ENCODE measurements around the gene UBAC2. TPM values are rescaled to one million over a fixed set of nuclear protein-coding genes. Genes with fewer than 3 reads are reported as not detected.
"Not testable (repeated sequence)": the region's sequence is repeated elsewhere in the genome, so short reads cannot be mapped to it uniquely, and the experiment has no call there.

Gene UBAC2
- total RNA-seq, 2 donors from 2014 or later = 52.4 to 55.6 TPM

DNA sequence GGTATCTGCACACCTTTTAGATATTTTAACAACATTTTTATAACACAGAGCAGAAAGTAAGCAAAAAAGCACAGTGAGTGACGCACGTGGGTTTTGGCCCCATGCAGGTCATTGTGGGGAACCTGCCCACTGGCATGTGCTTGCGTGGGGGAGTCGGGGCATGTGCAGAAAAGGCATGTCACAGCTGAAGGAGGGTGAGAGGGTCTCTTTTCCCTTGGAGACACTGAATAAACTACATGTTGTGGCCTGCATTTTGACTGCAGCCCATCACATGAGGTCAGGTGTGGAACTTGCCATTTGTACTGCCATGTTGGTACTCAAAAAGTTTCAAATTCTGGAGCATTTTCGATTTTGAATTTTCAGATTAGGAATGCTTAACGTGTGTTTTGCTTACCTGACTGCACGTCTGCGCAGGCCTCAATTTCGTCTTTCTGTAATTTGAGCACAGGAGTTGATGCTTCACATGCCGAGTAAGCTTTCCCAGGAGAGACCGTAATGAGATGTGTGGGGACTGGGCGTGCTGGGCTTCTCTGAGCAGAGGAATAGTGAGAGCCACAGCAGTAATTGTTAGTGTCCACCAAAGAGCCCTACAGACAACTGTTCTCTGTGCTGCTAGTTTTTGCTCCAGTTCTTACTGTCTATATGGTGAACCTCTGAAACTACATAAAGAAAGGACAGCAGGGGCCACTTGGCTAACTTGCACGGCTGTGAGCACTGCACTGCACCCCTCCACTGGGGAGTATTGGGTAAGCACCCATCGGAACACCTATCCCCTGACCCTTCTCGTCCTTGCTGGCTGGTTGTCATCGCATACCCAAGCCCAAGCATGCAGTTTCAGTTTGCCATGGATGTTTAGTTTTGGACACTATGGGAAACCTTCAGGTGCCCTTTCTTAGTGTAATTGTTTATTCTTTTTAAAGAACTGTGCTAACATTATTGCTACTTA lies 179.5 kb downstream of the UBAC2 start:
- no peaks in the 10 kb centered on the region for H3K9me3 Mint-ChIP-seq

DNA sequence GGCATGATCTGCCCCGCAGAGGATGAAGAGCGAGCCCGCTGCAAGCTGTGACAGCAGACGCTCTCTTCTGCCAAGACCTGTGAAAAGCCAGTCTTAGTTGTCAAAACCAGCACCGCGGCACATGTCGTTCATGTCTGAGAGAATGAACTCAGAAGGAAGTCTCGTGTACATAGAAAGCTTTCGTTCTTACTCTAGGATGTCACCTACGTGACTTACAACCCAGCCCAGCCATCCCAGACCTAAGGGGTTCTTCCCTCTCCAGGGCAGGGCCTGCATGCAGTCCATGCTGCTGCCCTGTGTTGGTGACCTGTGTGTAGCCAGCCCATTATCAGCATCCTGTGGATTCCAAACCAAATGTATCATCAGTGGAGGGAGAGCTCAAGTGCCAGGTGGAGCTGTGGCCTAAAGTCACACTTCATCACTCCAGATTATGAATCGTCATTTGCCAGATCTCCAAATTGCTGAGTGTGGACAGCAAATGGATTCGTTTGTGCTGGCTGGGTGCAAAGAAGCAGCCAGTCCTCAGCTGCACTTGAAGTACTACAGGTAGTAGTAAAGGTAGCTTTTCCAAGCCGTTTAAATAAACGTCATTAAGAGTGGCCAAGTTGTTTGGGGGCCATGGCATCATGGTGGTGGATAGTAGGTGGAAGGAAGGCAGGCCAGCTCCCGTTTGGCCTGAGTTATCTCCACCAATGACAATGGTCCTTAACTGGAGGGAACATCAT lies 180.4 kb downstream of the UBAC2 start:
- peak overlapping the region; percentile 77 to 96 for H3K27ac Mint-ChIP-seq
- peaks cover 23 to 61% of the 10 kb centered on the region in 2 donors for H3K36me3 Mint-ChIP-seq
- ATAC-seq (peak; percentile 78 to 86), DNase-seq (ENCODE audit: low spot score in 2 of 2) (peak; percentile 65 to 79)
- no peaks in the 10 kb centered on the region for H3K9me3 Mint-ChIP-seq

More for the DNA sequence above, 179.5 kb downstream of the UBAC2 start:
- DNase-seq (ENCODE audit: low spot score in 2 of 2) = no peak
- peak overlapping the region in 1 of 2 donors; percentile 96 for H3K27ac Mint-ChIP-seq
- ATAC-seq = no peak
- H3K36me3 Mint-ChIP-seq = peaks cover 23 to 55% of the 10 kb centered on the region in 2 donors

DNA sequence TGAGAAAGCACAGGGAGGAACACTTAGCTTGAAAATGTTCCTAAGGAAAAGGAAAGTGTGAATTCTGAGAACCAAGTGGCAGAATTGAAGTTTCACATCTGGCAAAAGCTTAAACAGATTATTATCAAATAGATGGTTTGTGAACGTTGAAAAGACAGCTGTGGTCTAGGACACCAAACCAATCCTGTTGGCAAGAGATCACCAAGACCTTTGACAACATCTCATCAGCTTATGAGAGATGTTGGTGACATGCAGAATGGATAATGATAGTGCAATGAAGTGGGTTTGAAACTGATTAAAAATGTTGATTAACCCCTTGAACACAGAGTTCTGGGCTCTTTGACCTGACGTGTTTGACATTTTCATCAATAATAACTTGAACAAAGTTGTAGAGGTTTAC lies 181.1 kb downstream of the UBAC2 start:
- peaks cover 21 to 55% of the 10 kb centered on the region in 2 donors for H3K36me3 Mint-ChIP-seq
- peak overlapping the region; percentile 57 to 77 for H3K27ac Mint-ChIP-seq
- DNase-seq (ENCODE audit: low spot score in 2 of 2) (no peak), ATAC-seq (no peak)
- no peaks in the 10 kb centered on the region for H3K9me3 Mint-ChIP-seq

- Mint-ChIP-seq H3K27ac (peak overlapping the region; percentile 77 to 87), H3K9me3 (no peaks in the 10 kb centered on the region), H3K36me3 (peaks cover 15 to 55% of the 10 kb centered on the region in 2 donors)
- ATAC-seq (peak; percentile 14 to 31), DNase-seq (ENCODE audit: low spot score in 2 of 2) (no peak)
Observed at GRCh38 chr13:99382428-99383133, 181.9 kb downstream of the UBAC2 start.

DNA sequence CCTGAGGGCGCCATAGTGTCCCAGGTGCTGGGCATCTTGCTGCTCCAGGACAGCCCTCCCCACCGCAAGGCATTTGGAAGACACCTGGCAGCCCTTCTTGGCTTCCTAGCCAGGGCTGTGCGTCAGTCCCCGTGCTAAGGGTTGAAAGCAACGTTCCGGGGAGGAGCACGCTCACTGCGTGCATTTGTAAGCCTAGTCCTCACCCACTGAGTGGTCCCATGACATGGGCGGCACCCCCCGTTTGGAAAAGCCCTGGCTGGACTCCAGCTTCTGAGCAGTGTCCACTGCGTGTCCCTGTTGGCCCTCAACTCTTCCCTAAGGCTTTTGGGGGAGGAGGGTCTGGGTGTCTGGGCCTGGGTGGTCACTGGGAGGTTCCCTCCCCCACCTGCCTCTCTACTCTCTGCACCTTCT lies 182.9 kb downstream of the UBAC2 start:
- Mint-ChIP-seq H3K27ac (peak overlapping the region; percentile 77 to 93), H3K9me3 (no peaks in the 10 kb centered on the region), H3K36me3 (peaks cover 15 to 54% of the 10 kb centered on the region in 2 donors)
- ATAC-seq (no peak), DNase-seq (ENCODE audit: low spot score in 2 of 2) (no peak)

- Mint-ChIP-seq H3K9me3 (no peaks in the 10 kb centered on the region), H3K36me3 (peaks cover 17 to 51% of the 10 kb centered on the region in 2 donors), H3K27ac (peak overlapping the region; percentile 77 to 93)
- ATAC-seq (peak; percentile 43 to 64), DNase-seq (ENCODE audit: low spot score in 2 of 2) (peak in 1 of 2 donors; percentile 60)
Observed at GRCh38 chr13:99383946-99384345, 183.3 kb downstream of the UBAC2 start.

DNA sequence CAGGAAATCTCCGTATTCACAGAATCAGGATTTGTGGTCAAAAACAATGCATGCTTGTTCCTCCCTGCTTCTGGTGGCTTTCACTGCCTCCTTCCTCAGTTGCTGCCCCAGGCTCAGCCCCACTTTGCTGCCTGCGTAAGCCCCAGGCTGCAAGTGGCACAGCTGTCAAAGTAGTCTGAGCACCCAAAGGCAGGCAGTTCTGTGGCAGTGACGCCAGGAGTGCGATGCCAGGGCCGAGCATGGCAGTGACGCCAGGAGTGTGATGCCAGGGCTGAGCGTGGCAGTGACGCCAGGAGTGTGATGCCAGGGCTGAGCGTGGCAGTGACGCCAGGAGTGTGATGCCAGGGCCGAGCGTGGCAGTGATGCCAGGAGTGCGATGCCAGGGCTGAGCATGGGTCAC lies 183.8 kb downstream of the UBAC2 start:
- Mint-ChIP-seq H3K27ac (peak overlapping the region in 1 of 2 donors; percentile 16), H3K9me3 (no peaks in the 10 kb centered on the region), H3K36me3 (peaks cover 17 to 50% of the 10 kb centered on the region in 2 donors)
- ATAC-seq (peak; percentile 6 to 29), DNase-seq (ENCODE audit: low spot score in 2 of 2) (peak; percentile 43 to 67)

- ATAC-seq (no peak), DNase-seq (ENCODE audit: low spot score in 2 of 2) (no peak)
Observed at GRCh38 chr13:99385161-99385560, 184.5 kb downstream of the UBAC2 start.

GRCh38 chr13:99385940-99386339 lies 185.3 kb downstream of the UBAC2 start:
- H3K27ac Mint-ChIP-seq = no peak overlapping the region
- ATAC-seq (no peak), DNase-seq (ENCODE audit: low spot score in 2 of 2) (no peak)
- H3K36me3 Mint-ChIP-seq = peaks cover 12 to 42% of the 10 kb centered on the region in 2 donors
- no peaks in the 10 kb centered on the region for H3K9me3 Mint-ChIP-seq

More at GRCh38 chr13:99385161-99385560, 184.5 kb downstream of the UBAC2 start:
- H3K36me3 Mint-ChIP-seq = peaks cover 12 to 44% of the 10 kb centered on the region in 2 donors
- H3K9me3 Mint-ChIP-seq = no peaks in the 10 kb centered on the region
- peak overlapping the region; percentile 16 to 68 for H3K27ac Mint-ChIP-seq

GRCh38 chr13:99386495-99386894 lies 185.8 kb downstream of the UBAC2 start:
- ATAC-seq (no peak), DNase-seq (ENCODE audit: low spot score in 2 of 2) (no peak)
- Mint-ChIP-seq H3K36me3 (peaks cover 8 to 37% of the 10 kb centered on the region in 2 donors), H3K9me3 (no peaks in the 10 kb centered on the region), H3K27ac (no peak overlapping the region)

DNA sequence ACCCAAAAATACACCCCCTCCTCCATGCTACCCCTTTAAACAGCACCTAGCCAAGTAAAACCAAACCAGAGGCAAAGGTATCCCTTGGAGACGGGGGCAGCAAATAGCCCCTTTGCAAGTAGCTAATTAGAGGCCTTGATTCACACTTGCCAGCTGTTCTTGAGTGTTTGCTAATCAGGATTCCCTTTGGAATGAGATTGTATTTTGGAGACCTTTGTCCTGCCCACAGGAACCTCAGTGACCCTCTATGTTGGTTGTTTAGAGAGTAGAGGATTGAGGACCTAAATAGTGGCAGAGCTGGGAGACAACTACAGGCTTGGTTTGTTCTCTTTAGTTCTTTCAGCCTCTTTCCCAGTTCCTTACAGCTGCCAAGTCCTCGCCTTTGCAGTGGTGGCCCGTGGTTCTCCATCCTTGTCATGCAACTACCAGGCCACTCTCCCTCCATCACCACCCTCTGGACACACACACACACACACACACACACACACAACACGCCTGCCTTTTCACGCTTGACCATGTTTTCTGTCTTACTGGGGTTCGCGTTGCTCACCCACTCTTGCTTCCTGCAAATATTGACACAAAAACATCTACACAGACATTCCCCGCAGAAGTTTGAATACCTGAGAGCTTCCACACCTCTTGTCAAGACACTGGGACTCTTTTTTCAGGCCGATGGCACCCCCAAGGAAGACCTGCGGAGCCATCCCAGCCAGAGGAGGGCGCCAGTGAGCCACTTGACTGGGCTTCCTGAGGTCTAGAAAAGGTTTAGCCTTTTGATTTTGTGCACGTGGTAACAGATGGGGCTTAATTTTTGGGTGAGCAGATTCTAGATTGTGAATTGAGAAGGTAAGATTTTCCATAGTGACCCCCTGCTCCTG lies 186.5 kb downstream of the UBAC2 start:
- Mint-ChIP-seq H3K9me3 (no peaks in the 10 kb centered on the region), H3K36me3 (peaks cover 8 to 31% of the 10 kb centered on the region in 2 donors), H3K27ac (peak overlapping the region; percentile 62 to 78)
- peak; percentile 41 to 49 for ATAC-seq
- DNase-seq (ENCODE audit: low spot score in 2 of 2) = peak; percentile 81 to 94

DNA sequence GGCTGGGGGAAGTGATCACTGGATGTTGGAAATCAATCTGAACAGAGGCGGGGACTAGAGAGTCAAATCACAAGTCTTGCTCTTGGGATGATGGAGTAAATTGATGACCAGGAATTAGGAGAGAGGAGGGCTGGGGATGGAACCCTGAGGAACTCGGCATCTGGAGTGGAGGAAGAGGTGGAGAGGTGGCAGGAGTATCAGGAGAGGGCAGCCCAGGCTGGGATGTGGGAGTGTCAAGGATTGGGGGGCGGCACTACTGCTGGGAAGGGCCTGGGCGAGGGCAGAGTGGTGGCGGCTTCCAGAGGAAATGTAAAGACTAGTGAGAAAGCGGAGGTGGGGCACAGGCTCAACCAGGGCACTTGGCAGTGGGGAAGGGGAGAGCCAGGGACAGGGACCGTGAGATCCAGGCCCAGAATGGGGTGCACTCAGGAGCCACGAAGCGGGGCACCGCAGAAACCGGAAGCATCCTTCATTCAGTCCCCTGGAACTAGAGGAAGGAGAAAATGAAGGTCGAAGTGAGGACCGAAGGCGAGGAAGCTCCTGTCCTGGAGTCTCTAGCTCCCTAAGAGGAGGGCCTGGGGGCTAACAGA lies 187.8 kb downstream of the UBAC2 start:
- ATAC-seq = no peak
- peaks cover 8 to 26% of the 10 kb centered on the region in 2 donors for H3K36me3 Mint-ChIP-seq
- H3K27ac Mint-ChIP-seq = peak overlapping the region; percentile 62 to 69
- no peak for DNase-seq (ENCODE audit: low spot score in 2 of 2)
- H3K9me3 Mint-ChIP-seq = no peaks in the 10 kb centered on the region

GRCh38 chr13:99389094-99389493 lies 188.4 kb downstream of the UBAC2 start:
- Mint-ChIP-seq H3K27ac (peak overlapping the region in 1 of 2 donors; percentile 62), H3K36me3 (peaks cover 8 to 24% of the 10 kb centered on the region in 2 donors)
- ATAC-seq; DNase-seq (ENCODE audit: low spot score in 2 of 2); H3K9me3 Mint-ChIP-seq: not testable (repeated sequence)

DNA sequence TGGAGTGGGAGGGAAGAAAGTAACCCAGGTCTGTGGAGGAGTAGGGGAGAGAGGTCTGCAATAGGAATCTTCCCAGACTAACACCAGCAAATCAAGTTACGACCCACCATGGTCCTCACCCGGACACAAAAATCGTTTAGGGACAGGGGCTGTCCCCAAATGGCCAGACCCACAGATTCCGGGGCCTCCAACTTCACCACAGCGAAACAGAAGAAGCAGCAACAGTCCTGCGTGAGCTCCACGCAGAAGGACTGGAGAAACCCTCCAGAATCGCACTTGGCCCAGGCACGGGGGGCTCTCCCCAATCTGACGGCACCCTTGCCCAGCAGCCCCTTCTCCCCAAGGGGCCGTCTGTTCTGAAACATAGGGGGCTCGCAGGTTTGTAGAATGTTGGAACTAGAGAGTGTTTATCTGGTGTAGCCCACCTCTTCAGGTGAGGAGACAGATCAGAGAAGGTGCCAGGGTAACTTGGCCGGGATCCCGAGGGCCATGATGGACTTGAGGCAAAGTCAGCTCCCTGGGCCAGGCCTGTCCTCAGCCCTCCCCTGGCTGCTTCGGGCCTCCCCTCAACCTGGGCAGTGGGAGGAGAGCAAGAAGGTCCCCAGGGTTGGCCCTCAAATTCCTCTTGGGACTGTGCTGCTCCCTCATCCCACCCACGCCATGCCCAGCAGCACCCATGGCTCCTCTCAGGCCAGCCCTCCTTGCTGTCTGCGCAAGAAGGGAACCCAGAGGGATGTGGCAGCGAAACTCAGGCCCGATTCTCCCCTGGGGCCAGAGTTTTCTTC lies 189.1 kb downstream of the UBAC2 start:
- ATAC-seq (no peak), DNase-seq (ENCODE audit: low spot score in 2 of 2) (no peak)
- Mint-ChIP-seq H3K27ac (peak overlapping the region in 1 of 2 donors; percentile 62), H3K9me3 (no peaks in the 10 kb centered on the region), H3K36me3 (peaks cover 8 to 24% of the 10 kb centered on the region in 2 donors)
